ENCODE data around the gene TERC. TPM values are rescaled to one million over a fixed set of nuclear protein-coding genes. Genes with fewer than 3 reads are reported as not detected.
A peak's percentile ranks its signal among the peaks of the same experiment; 100 is the strongest.

The TERC gene
- total and polyA plus RNA-seq, 10 of the 15 experiments (the other 5 are each of a cell fraction or from before 2014, with no cell fraction given), result 0.43 to 125 (median 6.2) TPM; not detected in 4

DNA sequence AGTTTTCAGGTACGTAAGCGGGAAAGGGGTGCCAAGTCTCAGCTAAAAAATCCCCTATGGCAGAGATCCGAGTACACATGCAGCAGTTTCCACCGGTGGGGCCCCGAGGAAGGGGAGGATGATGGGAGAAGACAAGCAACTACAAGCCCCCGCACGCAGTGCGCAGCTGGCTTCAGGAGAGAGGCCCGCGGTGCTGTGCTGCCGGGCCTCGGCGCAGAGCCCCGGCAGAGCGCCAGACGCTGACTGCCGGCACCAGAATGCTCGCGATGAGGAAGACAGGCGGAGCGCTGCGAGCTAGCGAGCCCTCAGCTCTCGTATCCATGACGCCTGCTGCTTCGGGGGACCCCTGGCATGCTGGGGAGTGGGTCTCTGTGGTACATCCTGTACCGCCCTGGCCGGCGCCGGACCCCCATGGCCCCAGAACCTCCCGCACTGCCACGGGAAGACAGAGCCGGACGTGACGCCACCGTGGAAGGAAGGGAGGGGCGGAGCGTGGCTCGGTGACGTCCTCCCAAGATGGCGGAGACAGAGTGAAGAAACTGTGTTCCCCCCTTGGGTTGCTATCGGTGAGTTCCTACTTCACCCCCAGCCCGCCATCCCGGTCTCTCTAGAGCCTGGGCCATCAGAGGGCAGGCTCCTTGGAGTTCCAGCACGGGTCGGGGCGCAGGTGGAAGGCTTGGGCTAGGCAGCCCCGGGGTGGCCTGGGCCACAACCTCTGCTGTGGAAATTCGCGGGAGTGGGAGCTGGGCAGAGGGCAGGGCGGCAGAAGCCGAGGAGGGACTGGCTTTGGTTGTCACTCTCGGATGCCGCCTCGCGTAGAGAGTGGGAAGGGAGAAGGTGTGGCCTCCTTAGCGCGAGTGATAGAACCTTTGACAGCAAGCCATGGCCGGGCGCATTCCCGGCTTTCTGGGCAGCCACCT, 8.3 kb upstream of the TERC start, which contains the start of gene MYNN (continued):
- TF ChIP-seq CHD2 (IDR thresholded peaks at IDR 0.05; ENCODE audit: borderline replicate concordance, low read depth, low read length) (peak; percentile 73), BACH1 (IDR thresholded peaks at IDR 0.05; ENCODE audit: borderline replicate concordance) (peak; percentile 84), EED (IDR thresholded peaks at IDR 0.05; ENCODE audit: low read depth) (0 out of 2 replicates have a peak, but pooled peaks have one; percentile 15), GATAD2B (conservative IDR thresholded peaks at IDR 0.05; ENCODE audit: low read depth) (peak; percentile 87; the same call in 1 of the 2 replicates), SIN3A (IDR thresholded peaks at IDR 0.05; ENCODE audit: low read depth, low read length) (0 out of 2 replicates have a peak, but pooled peaks have one; percentile 41), KAT2A (conservative IDR thresholded peaks at IDR 0.05; ENCODE audit: control insufficient read depth, low read depth, low read length) (no peak), NRF1 (conservative IDR thresholded peaks at IDR 0.05; ENCODE audit: low read depth, low read length) (no peak), YY1 (IDR thresholded peaks at IDR 0.05; ENCODE audit: low read depth, low read length) (peak; percentile 97), ZNF274 (IDR thresholded peaks at IDR 0.05; ENCODE audit: insufficient read depth, insufficient read length) (no peak), SUZ12 (IDR thresholded peaks at IDR 0.05; ENCODE audit: unreplicated experiment) (no peak), GABPA (IDR thresholded peaks at IDR 0.05; ENCODE audit: low read depth) (peak; percentile 83), ATF7 (IDR thresholded peaks at IDR 0.05; ENCODE audit: low read depth) (peak; percentile 86), FOXK2 (IDR thresholded peaks at IDR 0.05) (no peak), PAX5 (IDR thresholded peaks at IDR 0.05; ENCODE audit: borderline replicate concordance, low read depth, low read length) (no peak)
- TF ChIP-seq, protein P1, sequence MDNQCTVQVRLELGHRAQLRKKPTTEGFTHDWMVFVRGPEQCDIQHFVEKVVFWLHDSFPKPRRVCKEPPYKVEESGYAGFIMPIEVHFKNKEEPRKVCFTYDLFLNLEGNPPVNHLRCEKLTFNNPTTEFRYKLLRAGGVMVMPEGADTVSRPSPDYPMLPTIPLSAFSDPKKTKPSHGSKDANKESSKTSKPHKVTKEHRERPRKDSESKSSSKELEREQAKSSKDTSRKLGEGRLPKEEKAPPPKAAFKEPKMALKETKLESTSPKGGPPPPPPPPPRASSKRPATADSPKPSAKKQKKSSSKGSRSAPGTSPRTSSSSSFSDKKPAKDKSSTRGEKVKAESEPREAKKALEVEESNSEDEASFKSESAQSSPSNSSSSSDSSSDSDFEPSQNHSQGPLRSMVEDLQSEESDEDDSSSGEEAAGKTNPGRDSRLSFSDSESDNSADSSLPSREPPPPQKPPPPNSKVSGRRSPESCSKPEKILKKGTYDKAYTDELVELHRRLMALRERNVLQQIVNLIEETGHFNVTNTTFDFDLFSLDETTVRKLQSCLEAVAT (IDR thresholded peaks at IDR 0.05), result peak; percentile 53
- TF ChIP-seq, protein P2, sequence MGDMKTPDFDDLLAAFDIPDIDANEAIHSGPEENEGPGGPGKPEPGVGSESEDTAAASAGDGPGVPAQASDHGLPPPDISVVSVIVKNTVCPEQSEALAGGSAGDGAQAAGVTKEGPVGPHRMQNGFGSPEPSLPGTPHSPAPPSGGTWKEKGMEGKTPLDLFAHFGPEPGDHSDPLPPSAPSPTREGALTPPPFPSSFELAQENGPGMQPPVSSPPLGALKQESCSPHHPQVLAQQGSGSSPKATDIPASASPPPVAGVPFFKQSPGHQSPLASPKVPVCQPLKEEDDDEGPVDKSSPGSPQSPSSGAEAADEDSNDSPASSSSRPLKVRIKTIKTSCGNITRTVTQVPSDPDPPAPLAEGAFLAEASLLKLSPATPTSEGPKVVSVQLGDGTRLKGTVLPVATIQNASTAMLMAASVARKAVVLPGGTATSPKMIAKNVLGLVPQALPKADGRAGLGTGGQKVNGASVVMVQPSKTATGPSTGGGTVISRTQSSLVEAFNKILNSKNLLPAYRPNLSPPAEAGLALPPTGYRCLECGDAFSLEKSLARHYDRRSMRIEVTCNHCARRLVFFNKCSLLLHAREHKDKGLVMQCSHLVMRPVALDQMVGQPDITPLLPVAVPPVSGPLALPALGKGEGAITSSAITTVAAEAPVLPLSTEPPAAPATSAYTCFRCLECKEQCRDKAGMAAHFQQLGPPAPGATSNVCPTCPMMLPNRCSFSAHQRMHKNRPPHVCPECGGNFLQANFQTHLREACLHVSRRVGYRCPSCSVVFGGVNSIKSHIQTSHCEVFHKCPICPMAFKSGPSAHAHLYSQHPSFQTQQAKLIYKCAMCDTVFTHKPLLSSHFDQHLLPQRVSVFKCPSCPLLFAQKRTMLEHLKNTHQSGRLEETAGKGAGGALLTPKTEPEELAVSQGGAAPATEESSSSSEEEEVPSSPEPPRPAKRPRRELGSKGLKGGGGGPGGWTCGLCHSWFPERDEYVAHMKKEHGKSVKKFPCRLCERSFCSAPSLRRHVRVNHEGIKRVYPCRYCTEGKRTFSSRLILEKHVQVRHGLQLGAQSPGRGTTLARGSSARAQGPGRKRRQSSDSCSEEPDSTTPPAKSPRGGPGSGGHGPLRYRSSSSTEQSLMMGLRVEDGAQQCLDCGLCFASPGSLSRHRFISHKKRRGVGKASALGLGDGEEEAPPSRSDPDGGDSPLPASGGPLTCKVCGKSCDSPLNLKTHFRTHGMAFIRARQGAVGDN (IDR thresholded peaks at IDR 0.05), result peak; percentile 31; the same call in 1 of the 2 replicates
- TF ChIP-seq, protein P3, sequence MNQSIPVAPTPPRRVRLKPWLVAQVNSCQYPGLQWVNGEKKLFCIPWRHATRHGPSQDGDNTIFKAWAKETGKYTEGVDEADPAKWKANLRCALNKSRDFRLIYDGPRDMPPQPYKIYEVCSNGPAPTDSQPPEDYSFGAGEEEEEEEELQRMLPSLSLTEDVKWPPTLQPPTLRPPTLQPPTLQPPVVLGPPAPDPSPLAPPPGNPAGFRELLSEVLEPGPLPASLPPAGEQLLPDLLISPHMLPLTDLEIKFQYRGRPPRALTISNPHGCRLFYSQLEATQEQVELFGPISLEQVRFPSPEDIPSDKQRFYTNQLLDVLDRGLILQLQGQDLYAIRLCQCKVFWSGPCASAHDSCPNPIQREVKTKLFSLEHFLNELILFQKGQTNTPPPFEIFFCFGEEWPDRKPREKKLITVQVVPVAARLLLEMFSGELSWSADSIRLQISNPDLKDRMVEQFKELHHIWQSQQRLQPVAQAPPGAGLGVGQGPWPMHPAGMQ (IDR thresholded peaks at IDR 0.05; ENCODE audit: borderline replicate concordance), result no peak
- TF ChIP-seq, protein P4, sequence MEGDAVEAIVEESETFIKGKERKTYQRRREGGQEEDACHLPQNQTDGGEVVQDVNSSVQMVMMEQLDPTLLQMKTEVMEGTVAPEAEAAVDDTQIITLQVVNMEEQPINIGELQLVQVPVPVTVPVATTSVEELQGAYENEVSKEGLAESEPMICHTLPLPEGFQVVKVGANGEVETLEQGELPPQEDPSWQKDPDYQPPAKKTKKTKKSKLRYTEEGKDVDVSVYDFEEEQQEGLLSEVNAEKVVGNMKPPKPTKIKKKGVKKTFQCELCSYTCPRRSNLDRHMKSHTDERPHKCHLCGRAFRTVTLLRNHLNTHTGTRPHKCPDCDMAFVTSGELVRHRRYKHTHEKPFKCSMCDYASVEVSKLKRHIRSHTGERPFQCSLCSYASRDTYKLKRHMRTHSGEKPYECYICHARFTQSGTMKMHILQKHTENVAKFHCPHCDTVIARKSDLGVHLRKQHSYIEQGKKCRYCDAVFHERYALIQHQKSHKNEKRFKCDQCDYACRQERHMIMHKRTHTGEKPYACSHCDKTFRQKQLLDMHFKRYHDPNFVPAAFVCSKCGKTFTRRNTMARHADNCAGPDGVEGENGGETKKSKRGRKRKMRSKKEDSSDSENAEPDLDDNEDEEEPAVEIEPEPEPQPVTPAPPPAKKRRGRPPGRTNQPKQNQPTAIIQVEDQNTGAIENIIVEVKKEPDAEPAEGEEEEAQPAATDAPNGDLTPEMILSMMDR (IDR thresholded peaks at IDR 0.05 in 2 of 3, conservative IDR thresholded peaks at IDR 0.05 in 1 of 3; ENCODE audit: control insufficient read depth in 2 of 3, extremely low read depth in 1 of 3, insufficient read depth in 1 of 3, low read depth in 3 of 3, low read length in 3 of 3), result peak in 2 of 3 experiments; percentile 0 to 12; a peak in 1 of 6 replicates

Data from GM12878 (cell line).